HG03558 (cell line): Measurements from ENCODE around the gene IPO13.

Experiments used
- ATAC-seq: cut with Tn5 transposase; IDR thresholded peaks from one replicate; pipeline ENCODE4 v1.9.1; 2021; ENCODE audit warnings: moderate number of reproducible peaks; ENCODE audit not compliant: unreplicated experiment; ENCODE audit errors: extremely low read depth

Gene IPO13

GRCh38 chr1:43930168-43930948 is 16.4 kb upstream of the IPO13 start:
- no peak for ATAC-seq

GRCh38 chr1:43930949-43931275 is 15.8 kb upstream of the IPO13 start:
- ATAC-seq: no peak

GRCh38 chr1:43931711-43932660 is 14.8 kb upstream of the IPO13 start:
- ATAC-seq: no peak

GRCh38 chr1:43932786-43933385 is 13.9 kb upstream of the IPO13 start:
- ATAC-seq: no peak

- no peak for ATAC-seq
Measured at GRCh38 chr1:43933386-43934100, 13.2 kb upstream of the IPO13 start, which contains the start of gene ARTN. Gene ARTN, plus strand, starts transcription at chr1:43933801. Its CDS starts 1,856 bp downstream, at chr1:43935657.

DNA sequence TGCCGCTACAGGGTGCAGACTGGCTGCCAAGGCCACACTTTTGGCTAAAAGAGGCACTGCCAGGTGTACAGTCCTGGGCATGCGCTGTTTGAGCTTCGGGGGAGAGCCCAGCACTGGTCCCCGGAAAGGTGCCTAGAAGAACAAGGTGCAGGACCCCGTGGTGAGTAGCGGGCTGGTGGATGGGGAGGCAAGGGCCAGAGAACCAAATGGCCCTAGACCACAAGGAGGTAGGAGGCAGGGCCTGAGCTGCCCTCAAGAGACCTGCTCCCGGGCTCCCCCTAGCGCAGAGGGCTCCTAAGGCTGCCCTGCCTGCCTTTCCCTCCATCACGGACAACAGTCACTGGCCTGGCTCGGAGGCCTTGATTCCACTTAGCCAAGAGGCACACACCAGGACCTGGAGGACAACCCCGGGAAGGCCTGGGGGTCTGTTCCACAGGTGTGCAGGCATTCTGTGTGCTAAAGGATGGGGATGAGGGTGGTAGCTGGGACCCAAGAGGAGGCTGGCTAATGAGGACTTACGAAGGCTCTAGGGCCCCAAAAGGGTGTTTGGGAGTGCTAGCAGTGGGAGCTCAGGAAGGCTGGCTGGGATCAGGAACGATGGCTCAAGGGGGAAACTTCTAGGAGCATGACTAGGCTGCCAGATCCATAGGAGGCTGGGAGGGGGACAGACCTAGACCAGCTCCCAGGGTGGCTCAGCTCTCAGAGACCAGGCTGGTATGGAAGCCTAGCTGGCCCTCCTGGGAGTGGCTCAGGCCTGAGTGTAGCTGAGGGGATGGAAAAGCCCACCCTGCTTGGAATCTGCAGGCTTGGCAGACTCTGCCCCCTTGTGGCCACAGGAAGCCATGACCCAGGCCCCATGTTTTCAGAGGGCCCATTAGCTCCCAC is 12.4 kb upstream of the IPO13 start:
- ATAC-seq: no peak

- ATAC-seq: no peak
Measured at GRCh38 chr1:43934986-43935324, 11.8 kb upstream of the IPO13 start.

DNA sequence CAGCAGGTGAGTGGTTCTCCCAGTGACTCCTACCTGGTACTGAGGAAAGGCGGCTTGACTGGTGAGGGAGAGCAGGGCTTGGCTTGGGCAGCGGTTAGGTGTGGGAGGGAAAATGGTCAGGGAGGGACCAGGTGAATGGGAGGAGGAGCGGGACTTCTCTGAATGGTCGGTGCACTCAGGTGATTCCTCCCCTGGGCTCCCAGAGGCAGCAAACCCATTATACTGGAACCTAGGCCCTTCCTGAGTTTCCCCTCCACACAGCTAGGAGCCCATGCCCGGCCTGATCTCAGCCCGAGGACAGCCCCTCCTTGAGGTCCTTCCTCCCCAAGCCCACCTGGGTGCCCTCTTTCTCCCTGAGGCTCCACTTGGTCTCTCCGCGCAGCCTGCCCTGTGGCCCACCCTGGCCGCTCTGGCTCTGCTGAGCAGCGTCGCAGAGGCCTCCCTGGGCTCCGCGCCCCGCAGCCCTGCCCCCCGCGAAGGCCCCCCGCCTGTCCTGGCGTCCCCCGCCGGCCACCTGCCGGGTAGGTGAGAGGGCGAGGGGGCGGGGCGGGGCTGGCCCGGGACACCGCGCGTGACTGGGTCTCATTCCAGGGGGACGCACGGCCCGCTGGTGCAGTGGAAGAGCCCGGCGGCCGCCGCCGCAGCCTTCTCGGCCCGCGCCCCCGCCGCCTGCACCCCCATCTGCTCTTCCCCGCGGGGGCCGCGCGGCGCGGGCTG is 10.9 kb upstream of the IPO13 start:
- no peak for ATAC-seq

GRCh38 chr1:43936431-43937151 is 10.2 kb upstream of the IPO13 start:
- no peak for ATAC-seq

DNA sequence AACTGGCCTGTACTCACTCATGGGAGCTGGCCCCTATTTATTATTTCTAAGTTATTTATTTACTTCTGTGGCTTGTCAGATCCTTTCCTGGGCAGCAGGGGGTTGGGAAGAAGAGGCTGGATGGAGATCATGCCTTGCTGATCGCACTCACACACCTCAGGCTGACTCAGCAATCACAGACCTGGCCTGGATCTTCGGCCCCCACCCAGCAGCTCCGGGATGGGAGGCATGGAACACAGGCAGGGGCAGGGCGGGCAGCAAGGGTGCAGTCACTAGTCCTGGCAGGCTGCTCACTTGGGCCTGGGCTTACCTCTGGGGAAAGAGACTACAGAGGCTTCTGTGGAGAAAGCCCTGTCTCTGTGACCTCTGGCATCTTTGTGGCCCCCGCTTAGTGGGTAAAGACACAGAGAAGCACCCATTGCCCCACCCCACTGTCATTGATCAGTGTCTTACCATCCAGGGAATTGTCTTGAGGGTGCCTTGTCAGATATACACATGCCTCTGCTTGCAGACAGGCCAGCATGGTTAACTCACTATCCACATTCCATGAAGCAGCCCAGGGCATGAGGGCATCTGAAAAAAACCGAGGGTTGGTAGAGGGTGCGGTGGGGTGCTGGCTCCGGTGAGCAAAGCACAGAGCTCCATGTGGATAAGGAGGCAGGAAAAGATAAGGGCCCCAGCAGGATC is 9.4 kb upstream of the IPO13 start:
- no peak for ATAC-seq

DNA sequence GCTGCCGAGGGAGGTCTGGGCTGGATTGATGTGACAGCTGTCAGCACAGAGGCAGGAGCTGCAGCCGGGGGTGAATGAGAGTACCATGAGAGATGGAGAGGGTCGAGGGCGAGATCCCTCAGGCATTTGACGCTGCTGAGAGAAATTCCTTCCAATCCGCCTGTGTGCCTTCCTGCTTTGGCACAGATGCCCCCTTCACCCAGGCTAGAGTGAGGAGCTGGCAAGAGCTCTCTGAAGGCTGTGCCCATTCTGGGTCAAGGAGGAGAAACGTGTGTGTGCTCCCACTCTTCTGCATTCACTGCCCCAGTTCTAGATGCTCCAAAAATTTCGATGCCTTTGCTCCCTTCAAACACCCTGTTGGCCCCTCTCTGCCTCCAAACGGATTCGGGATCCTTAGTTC is 8.4 kb upstream of the IPO13 start:
- ATAC-seq: no peak

GRCh38 chr1:43938892-43939587 is 7.7 kb upstream of the IPO13 start:
- ATAC-seq: no peak

DNA sequence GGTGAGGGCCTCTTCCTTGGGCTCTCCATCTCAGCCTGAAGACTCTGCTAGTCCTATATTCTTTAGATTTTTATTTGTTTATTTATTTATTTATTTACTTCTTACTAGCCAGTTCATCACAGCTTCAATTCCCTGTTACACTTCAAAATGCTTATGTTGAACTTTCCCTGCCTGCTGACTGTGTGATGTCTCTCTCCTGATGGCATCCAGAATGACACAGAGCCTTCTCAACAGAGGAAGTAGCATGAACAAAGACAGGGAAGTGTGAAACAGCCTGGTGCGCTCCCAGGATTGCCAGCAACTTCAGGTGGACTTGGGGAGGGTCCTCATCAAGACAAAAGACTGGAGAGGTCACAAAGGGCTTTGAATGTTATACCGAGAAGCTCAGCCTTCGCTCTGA is 4.3 kb upstream of the IPO13 start:
- ATAC-seq: no peak

GRCh38 chr1:43944860-43945259 is 1.9 kb upstream of the IPO13 start:
- ATAC-seq: no peak

DNA sequence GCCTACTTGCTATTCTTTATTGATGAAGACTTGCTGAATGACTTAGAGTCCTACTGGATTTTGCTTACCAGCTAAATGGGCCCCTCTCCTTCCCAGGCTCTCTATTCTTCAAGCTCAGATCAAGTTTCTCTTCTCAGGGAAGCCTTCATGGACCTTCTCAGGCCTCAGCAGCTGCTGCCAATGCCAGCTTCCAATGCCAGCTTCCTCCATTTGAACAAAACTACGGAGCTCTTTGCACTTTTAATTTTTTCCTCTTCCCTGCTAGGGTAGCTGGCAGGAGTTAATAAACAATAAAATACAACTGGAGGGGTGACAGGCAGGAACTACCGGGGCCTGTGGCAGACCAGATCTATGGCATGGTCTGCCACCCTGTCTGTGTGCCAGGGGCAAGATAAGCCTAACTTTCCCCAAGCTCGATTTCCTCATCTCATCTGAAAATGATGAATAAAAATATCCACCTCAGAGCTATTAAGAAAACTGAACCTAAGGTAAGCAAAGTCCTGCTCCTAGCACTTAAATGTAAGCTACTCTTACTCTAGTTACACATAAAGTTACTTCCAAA is 995 bp upstream of the IPO13 start:
- no peak for ATAC-seq

DNA sequence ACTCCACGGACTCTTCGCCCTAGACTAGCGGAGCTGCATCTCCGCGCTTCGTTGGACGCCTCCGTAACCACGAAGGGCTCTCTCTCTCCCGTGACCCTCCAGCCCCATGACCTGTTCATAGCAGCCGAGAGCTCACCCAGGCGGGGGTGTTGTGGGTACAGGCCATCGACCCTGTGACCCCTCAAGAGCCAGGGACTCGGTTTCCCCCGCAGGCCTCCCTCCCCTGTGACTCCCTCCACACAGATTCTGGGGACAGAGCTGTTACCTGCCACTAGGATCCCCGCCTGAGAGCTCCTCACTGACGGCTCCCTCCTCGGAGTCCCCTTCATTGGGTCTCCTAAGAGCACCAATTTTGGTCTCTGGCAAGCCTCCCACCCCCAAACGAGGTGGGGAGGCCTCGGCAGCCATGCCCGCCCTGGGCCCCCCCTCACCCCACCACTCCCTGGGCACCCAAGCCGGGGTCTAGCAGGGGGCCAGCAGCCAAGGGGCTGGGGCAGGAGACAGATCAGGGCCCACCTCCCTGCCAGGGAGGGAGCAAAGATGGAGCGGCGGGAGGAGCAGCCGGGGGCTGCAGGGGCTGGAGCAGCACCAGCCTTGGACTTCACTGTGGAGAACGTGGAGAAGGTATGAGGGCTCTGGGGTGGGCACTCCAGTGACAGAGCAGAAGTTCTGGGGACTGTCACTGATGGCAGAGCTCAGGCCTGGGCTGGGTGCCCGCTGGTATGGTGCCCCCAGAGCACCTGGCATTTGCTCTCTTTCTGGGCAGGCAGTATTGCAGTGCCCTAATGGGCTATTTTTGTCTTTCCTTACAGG is 517 bp downstream of the IPO13 start:
- ATAC-seq: no peak
